Breast epithelium (tissue), 4 donors: Measurements from ENCODE around the gene RTBDN. TPM values are rescaled to one million over a fixed set of nuclear protein-coding genes. Genes with fewer than 3 reads are reported as not detected.
"Not testable (repeated sequence)": the region's sequence is repeated elsewhere in the genome, so short reads cannot be mapped to it uniquely, and the experiment has no call there.

ENCODE experiments used
- DNase-seq, 2 donors: peaks; one replicate each; pipeline ENCODE4 v3.0.0-alpha.2; 2019; ENCODE audit warnings: low spot score in 2 of 2
- H3K27ac ChIP-seq, 2 donors: fragments of 200-600 bp; sonication (generic) in 1 of 2; one replicate each; pipeline ENCODE4 v1.5.1; 2016 to 2019; ENCODE audit warnings: mild to moderate bottlenecking in 1 of 2
- H3K27me3 ChIP-seq, 2 donors: fragments of 200-600 bp; sonication (generic) in 1 of 2; one replicate each; pipeline versions ENCODE4 v1.5.1 to v1.6.0; 2017 to 2019; ENCODE audit warnings: control low read depth in 1 of 2, mild to moderate bottlenecking in 1 of 2
- H3K36me3 ChIP-seq: fragments of 200-600 bp; one replicate; pipeline ENCODE4 v1.5.1; 2019
- H3K4me1 ChIP-seq, 2 donors: fragments of 200-600 bp; sonication (generic); one replicate each; pipeline ENCODE4 v1.5.1; 2016 to 2019; ENCODE audit warnings: control low read depth in 1 of 2
- H3K4me3 ChIP-seq, 3 donors: fragments of 200-600 bp; sonication (generic); 1 replicate in 2 of 3; 2 replicates in 1 of 3; pipeline ENCODE4 v1.5.1; 2016 to 2019; ENCODE audit warnings: mild to moderate bottlenecking in 3 of 3, moderate library complexity in 2 of 3
- H3K9me3 ChIP-seq, 2 donors: fragments of 200-600 bp; sonication (generic) in 1 of 2; one replicate each; pipeline ENCODE4 v1.5.1; 2016 to 2019; ENCODE audit warnings: control low read depth in 1 of 2
- CTCF ChIP-seq, 3 donors: fragments of 450-650 bp; IDR thresholded peaks; one replicate each; pipeline ENCODE4 v1.5.1; 2016 to 2017; ENCODE audit warnings: antibody characterized with exemption in 3 of 3, mild to moderate bottlenecking in 3 of 3, moderate library complexity in 3 of 3
- POLR2A ChIP-seq: fragments of 450-650 bp; IDR thresholded peaks from one replicate; pipeline ENCODE4 v1.6.1; 2016; ENCODE audit warnings: antibody characterized with exemption, mild to moderate bottlenecking, moderate library complexity
- POLR2AphosphoS5 ChIP-seq, 3 donors: sonication (generic); formaldehyde crosslinking; IDR thresholded peaks; one replicate each; pipeline ENCODE4 v1.6.1; 2017; ENCODE audit warnings: antibody characterized with exemption in 3 of 3
- intact Hi-C: fragments of 100-400 bp; cut with DNase I; formaldehyde crosslinking; loops from one replicate; pipeline ENCODE4 v1.15.1; 2023; ENCODE audit warnings: low total_unique reads
- total RNA-seq, 3 donors: library from RNA; depleted of rRNA; stranded (reverse); fragments of >200 nt; gene quantifications; one replicate each; pipeline ENCODE4 v1.1.0, GENCODE V29; 2016

Gene RTBDN
- total RNA-seq, 3 donors from 2014 or later: not detected

GRCh38 chr19:12847159-12848139 is 13.1 kb upstream of the RTBDN start:
- Histone ChIP-seq H3K36me3 (no peaks in the 10 kb centered on the region), H3K4me1 (peaks cover 0 to 5% of the 10 kb centered on the region in 2 donors), H3K27me3 (peaks cover 0 to 19% of the 10 kb centered on the region in 2 donors), H3K4me3 (peak overlapping the region in 2 of 3 donors; percentile 33 to 57), H3K27ac (no peak overlapping the region), H3K9me3 (no peaks in the 10 kb centered on the region)
- peak; percentile 74 to 85 for DNase-seq
- TF ChIP-seq CTCF (IDR thresholded peaks at IDR 0.05) (peak; percentile 96 to 99 (median 98)), POLR2A (no peak), POLR2AphosphoS5 (IDR thresholded peaks at IDR 0.05) (peak in 2 of 3 donors; percentile 57 to 64)
- intact Hi-C loops: loop anchor here (10.0 kb wide), 1 partner anchor 83 kb away; no protein-coding TSS in a partner anchor

GRCh38 chr19:12846613-12847012 is 12.2 kb upstream of the RTBDN start:
- intact Hi-C loops: loop anchor here (10.0 kb wide), 1 partner anchor 82 kb away; no protein-coding TSS in a partner anchor
- not testable (repeated sequence) for H3K36me3 ChIP-seq, H3K9me3 ChIP-seq, H3K4me1 ChIP-seq, H3K27ac ChIP-seq, DNase-seq, H3K4me3 ChIP-seq
- peaks cover 0 to 26% of the 10 kb centered on the region in 2 donors for H3K27me3 ChIP-seq

- intact Hi-C loops: loop anchor here (10.0 kb wide), 1 partner anchor 79 kb away; no protein-coding TSS in a partner anchor
- TF ChIP-seq POLR2AphosphoS5 (IDR thresholded peaks at IDR 0.05): no peak
- TF ChIP-seq POLR2A: no peak
- TF ChIP-seq CTCF (IDR thresholded peaks at IDR 0.05): no peak
- no peak overlapping the region for H3K4me3 ChIP-seq
- no peaks in the 10 kb centered on the region for H3K9me3 ChIP-seq
- H3K27me3 ChIP-seq: peaks cover 4 to 51% of the 10 kb centered on the region in 2 donors
- peaks cover 0 to 5% of the 10 kb centered on the region in 2 donors for H3K4me1 ChIP-seq
- no peaks in the 10 kb centered on the region for H3K36me3 ChIP-seq
- no peak overlapping the region for H3K27ac ChIP-seq
- no peak for DNase-seq
These were observed 9.8 kb upstream of the RTBDN start for GRCh38 chr19:12843999-12844732.

GRCh38 chr19:12843328-12843727 is 8.9 kb upstream of the RTBDN start:
- no peak overlapping the region for H3K4me3 ChIP-seq
- intact Hi-C loops: loop anchor here (10.0 kb wide), 1 partner anchor 79 kb away; no protein-coding TSS in a partner anchor
- H3K9me3 ChIP-seq: no peaks in the 10 kb centered on the region
- DNase-seq: no peak
- H3K27me3 ChIP-seq: peaks cover 8 to 59% of the 10 kb centered on the region in 2 donors
- peaks cover 4 to 11% of the 10 kb centered on the region in 2 donors for H3K4me1 ChIP-seq
- H3K27ac ChIP-seq: no peak overlapping the region
- no peaks in the 10 kb centered on the region for H3K36me3 ChIP-seq
- TF ChIP-seq POLR2A: no peak
- no peak for TF ChIP-seq POLR2AphosphoS5 (IDR thresholded peaks at IDR 0.05)
- TF ChIP-seq CTCF (IDR thresholded peaks at IDR 0.05): no peak

- peaks cover 4 to 11% of the 10 kb centered on the region in 2 donors for H3K4me1 ChIP-seq
- no peaks in the 10 kb centered on the region for H3K9me3 ChIP-seq
- TF ChIP-seq POLR2A (no peak), CTCF (IDR thresholded peaks at IDR 0.05) (no peak), POLR2AphosphoS5 (IDR thresholded peaks at IDR 0.05) (no peak)
- no peak overlapping the region for H3K4me3 ChIP-seq
- intact Hi-C loops: loop anchor here (10.0 kb wide), 1 partner anchor 78 kb away; no protein-coding TSS in a partner anchor
- no peak overlapping the region for H3K27ac ChIP-seq
- no peak for DNase-seq
- H3K27me3 ChIP-seq: peaks cover 12 to 66% of the 10 kb centered on the region in 2 donors
- H3K36me3 ChIP-seq: no peaks in the 10 kb centered on the region
These were observed 8.1 kb upstream of the RTBDN start for GRCh38 chr19:12842511-12842910.
